ENCODE results near the gene ATXN7L3.

GRCh38 chr17:44212507-44213402 is 13.1 kb upstream of the ATXN7L3 start:
- TF ChIP-seq POLR2AphosphoS5 (IDR thresholded peaks at IDR 0.05; ENCODE audit: low read depth, low read length) (no peak; the same call in 1 of the 2 replicates), POU2F2 (IDR thresholded peaks at IDR 0.05; ENCODE audit: low read depth, low read length) (no peak), POLR2A (IDR thresholded peaks at IDR 0.05; ENCODE audit: low read depth, low read length) (peak; percentile 33)
